HG03097 (cell line): Measurements from ENCODE around the gene TRPM2.

Experiments used
- ATAC-seq: cut with Tn5 transposase; IDR thresholded peaks from one replicate; pipeline ENCODE4 v1.9.1; 2021; ENCODE audit not compliant: unreplicated experiment, low FRiP score

TRPM2 gene

GRCh38 chr21:44321846-44322450 lies 31.5 kb upstream of the TRPM2 start:
- ATAC-seq, result no peak

GRCh38 chr21:44322621-44323325 lies 30.6 kb upstream of the TRPM2 start:
- no peak for ATAC-seq

DNA sequence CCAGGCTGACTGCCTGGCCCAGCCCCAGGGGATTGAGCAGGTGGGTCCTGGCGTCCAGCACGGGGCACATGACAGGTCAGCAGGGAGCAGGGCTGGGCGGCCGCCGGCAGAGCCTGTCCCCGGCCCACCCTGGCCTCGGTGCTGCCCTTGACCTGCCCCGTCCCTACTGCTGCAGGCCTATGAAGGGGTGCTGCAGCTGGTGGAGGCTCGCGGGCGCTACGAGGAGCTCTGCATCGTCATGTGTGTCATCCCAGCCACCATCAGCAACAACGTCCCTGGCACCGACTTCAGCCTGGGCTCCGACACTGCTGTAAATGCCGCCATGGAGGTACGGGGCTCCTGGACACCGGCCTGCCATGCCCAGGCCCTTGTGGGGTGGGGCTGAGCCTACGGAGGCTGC lies 29.8 kb upstream of the TRPM2 start:
- no peak for ATAC-seq

DNA sequence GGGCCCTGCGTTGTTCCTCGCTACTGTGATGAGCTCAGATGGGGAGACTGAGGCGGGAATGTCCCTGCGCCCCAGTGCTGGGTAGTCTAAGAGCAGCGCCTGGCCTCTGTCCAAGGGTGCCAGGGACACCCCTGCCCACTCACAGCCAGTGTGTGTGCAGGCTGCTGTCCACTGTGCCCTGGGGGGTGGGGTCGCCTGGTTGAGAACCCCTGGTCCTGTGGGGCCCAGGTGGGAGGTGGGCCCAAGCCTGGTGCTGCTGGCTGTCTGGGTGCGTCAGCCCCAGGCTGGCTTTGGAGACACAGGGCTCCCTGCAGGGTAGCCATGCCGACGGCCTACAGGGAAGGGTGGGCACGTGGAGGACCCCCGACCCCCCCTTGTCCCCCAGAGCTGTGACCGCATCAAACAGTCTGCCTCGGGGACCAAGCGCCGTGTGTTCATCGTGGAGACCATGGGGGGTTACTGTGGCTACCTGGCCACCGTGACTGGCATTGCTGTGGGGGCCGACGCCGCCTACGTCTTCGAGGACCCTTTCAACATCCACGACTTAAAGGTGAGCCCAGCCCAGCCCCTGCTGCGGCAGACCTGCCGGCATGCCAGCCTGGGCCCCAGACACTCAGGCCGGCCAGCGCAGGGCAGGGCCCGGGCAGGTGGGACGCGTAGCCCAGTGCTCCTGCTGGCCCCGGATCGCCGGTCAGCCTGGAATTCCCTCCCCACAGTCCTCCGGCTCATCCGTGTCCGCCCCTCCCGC lies 29.1 kb upstream of the TRPM2 start:
- no peak for ATAC-seq

DNA sequence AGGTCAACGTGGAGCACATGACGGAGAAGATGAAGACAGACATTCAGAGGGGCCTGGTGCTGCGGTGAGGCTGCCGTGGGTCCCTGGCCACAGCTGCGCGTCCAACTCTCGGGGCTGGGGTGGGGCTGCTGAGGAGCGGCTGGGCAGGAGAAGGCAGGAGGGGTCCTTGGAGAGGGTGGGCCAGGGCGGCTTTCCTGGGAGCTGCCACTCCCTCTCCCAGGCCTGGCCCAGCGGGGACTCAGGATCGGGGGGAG lies 28.6 kb upstream of the TRPM2 start:
- no peak for ATAC-seq

GRCh38 chr21:44325386-44326271 lies 27.8 kb upstream of the TRPM2 start:
- ATAC-seq, result no peak

GRCh38 chr21:44326272-44326647 lies 27.2 kb upstream of the TRPM2 start:
- ATAC-seq, result no peak

DNA sequence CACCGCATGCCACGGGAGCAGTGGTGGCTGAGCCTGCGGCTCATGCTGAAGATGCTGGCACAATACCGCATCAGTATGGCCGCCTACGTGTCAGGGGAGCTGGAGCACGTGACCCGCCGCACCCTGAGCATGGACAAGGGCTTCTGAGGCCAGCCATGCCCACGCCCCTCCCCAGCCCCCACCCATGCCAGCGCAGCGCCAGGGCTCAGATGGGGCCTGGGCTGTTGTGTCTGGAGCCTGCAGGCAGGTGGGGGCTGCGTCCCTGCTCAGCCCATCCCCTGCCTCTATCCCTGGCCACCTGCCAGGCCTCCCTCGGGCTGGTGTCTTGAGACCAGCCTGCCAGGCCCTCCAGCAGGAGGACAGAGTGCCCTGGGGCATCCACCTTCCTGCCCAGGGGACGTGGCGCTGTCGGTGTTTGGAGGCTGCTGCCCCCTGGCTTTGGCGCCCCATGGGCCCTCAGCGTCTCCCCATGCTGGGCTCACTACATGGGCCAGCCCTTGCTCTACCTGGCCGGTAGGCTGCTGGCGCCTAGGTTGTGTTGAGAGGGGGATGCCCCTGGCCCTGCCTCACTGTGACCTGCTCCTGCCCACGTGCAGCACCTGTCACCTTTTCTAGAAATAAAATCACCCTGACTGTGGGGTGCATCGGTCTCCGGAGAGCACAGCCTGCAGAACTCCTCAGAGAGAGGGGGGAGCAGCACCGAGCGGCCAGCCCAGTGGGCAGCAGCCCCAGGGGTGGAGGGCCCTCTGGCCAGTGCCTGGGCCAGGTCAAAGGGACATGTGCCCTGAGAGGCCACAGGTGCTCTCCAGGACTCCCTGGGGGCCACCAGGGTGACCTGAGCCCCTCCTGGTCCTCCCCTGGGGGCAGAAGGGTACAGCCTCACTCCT lies 26.5 kb upstream of the TRPM2 start:
- no peak for ATAC-seq

DNA sequence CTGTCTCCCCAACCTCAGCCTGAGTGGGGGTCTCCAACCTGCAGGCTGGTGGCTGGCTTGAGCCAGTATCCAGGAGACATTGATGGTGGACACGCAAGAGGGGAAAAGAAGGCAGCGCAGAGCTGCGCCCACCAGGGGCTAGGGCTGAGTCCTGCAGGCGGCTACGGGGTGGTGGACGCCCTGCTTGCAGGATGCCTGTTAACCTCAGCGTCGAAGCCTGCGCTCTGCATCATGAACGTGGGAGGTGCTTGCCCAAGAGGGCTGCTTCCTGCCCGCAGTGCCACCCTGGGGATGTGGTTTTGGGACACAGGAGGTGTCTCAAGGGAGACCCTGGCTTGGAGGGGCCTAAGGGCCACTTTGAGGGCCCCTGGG lies 25.8 kb upstream of the TRPM2 start:
- ATAC-seq, result no peak

GRCh38 chr21:44328242-44328895 lies 25.1 kb upstream of the TRPM2 start:
- no peak for ATAC-seq

DNA sequence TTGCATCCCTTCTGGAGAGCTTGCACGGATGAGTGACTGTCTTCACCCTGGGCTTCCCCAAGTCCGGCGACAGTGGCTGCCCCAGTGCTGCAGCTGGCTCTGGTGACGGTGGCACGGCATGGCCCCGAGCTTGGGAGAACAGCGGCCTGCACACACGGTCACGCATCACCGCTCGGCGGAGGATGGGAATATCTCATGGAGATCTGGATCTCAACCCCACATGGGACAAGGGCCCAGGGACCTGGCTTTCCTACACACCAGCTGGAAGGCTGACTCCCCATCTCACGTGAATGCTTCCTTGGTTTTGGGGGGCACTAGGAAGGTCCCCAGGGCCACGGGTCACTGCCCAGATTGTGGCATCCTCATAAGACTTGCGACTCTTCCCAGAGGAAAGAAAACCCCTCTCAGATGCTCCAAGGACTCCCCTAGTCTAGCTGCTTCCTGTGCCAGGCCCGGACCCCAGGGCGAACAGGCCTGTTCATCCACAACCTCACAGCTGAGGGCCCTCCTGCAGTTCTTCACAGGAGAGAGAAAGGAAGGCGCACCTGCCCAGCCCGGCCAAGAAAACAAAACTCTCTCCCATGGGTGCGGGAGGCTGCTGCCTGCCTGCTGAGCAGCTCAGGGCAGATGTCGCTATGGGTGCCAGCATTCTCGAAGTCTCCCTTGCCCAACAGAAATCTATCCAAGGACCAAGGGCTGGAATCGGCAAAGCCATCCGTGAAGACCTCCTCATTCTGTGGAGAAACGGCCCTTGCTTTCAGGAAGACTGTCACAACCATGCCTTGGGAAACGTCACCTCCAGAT lies 24.1 kb upstream of the TRPM2 start:
- no peak for ATAC-seq

DNA sequence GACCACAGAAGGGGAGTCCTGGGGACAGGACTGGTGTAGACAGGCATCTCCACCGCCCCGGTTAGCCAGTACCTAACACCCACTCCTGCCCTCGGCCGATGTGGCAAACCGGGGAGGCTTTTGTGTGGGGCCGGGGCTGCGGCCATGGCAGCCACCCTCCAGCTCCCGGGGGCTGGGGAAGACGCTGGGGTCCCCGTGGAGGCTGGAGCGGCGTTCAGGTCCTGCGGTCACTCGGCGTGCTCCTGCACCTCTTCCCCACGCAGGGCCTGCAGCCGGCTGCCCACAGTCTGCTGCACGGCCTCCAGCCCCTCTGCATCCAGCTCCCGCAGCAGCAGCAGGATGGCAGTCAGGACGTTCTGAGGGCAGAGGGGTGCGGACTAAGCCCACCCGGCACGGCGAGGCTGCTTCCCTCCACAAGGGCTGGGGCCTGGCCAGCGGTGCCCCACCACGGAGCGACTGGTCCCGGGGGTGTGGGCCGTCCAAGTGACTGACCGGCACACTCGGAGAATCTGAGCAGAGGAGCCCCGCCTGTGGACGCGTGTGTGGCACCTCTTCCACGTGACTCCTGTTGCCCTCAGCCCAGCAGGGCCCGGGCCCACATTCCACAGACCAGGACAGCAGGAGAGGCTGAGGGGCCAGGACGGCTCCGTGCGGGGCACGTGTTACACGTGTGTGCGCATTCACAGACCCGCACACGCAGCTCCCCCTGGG lies 23.3 kb upstream of the TRPM2 start:
- ATAC-seq, result no peak

GRCh38 chr21:44330698-44331097 lies 22.7 kb upstream of the TRPM2 start:
- ATAC-seq, result no peak

- ATAC-seq, result no peak
Observed at GRCh38 chr21:44331209-44331608, 22.2 kb upstream of the TRPM2 start.

- ATAC-seq, result no peak
Observed at GRCh38 chr21:44331650-44332307, 21.6 kb upstream of the TRPM2 start.

- ATAC-seq, result no peak
Observed at GRCh38 chr21:44332383-44332782, 21.0 kb upstream of the TRPM2 start.

DNA sequence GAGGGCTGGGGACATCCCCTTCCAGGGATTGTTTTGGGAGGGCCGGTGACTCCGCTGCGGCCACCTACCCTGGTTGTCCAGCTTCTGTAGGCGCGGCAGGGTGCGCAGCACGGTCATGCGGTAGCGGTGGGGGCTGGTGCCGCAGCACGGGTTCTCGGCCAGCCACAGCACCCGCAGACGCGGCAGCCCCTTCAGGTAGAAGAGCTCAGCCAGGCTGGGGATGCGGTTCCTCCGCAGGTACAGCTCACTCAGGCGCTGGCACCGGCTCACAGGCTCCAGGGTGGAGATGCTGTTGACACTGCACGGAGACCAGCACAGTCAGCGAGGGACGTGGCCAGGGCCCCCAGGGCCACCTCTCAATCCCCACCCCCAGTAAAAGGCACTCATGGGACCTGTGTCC lies 20.5 kb upstream of the TRPM2 start:
- ATAC-seq, result no peak
